Thymus (tissue), 14 donors: Measurements from ENCODE around the gene ALDH18A1. TPM values are rescaled to one million over a fixed set of nuclear protein-coding genes. Genes with fewer than 3 reads are reported as not detected.

Experiments
- DNase-seq, 9 donors: peaks; one replicate each; pipeline ENCODE4 v3.0.0-alpha.2; 2013; ENCODE audit warnings: low spot score in 9 of 9, low read depth in 6 of 9, missing footprints in 1 of 9
- H3K27ac ChIP-seq, 2 donors: one replicate each; pipeline ENCODE4 v1.5.1; 2013; ENCODE audit warnings: control low read depth in 1 of 2, low read depth in 1 of 2, low read length in 1 of 2, mild to moderate bottlenecking in 1 of 2, moderate library complexity in 1 of 2
- H3K27me3 ChIP-seq, 2 donors: one replicate each; pipeline ENCODE4 v1.5.1; 2013; ENCODE audit warnings: low read length in 1 of 2; ENCODE audit not compliant: control insufficient read depth in 2 of 2, insufficient read depth in 1 of 2
- H3K36me3 ChIP-seq, 2 donors: one replicate each; pipeline ENCODE4 v1.5.1; 2013; ENCODE audit warnings: low read length in 1 of 2, mild to moderate bottlenecking in 1 of 2, moderate library complexity in 1 of 2; ENCODE audit not compliant: control insufficient read depth in 2 of 2, insufficient read depth in 2 of 2
- H3K4me1 ChIP-seq, 2 donors: one replicate each; pipeline ENCODE4 v1.5.1; 2013; ENCODE audit warnings: low read length in 2 of 2; ENCODE audit not compliant: control insufficient read depth in 2 of 2, insufficient read depth in 2 of 2
- H3K4me3 ChIP-seq, 2 donors: one replicate each; pipeline ENCODE4 v1.5.1; 2013; ENCODE audit warnings: low read length in 2 of 2, control low read depth in 1 of 2, mild to moderate bottlenecking in 1 of 2
- H3K9me3 ChIP-seq, 2 donors: one replicate each; pipeline ENCODE4 v1.5.1; 2013; ENCODE audit warnings: low read length in 1 of 2, mild to moderate bottlenecking in 1 of 2; ENCODE audit not compliant: control insufficient read depth in 2 of 2, insufficient read depth in 1 of 2
- WGBS: extraction: QIAGEN DNeasy Blood & Tissue Kit; methylation state at CpG from one replicate; pipeline ENCODE4 v1.1.7; 2013; 5-methylcytosine and 5-hydroxymethylcytosine counted together
- long read RNA-seq, 10 donors: transcript quantifications; one replicate each; lab custom pipeline, GENCODE V29; 2026
- polyA plus RNA-seq: library from polyadenylated mRNA; stranded (reverse); fragments of 200-250 nt; gene quantifications from one replicate; pipeline ENCODE4 v1.2.3, GENCODE V29; 2013
- total RNA-seq: library from RNA; stranded (reverse); fragments of 120-200 nt; gene quantifications from one replicate; pipeline ENCODE4 v1.2.4, GENCODE V29; 2013
- donor health status: healthy.

The ALDH18A1 gene
- total RNA-seq = 36.9 TPM
- 16.5 TPM for polyA plus RNA-seq
- long read RNA-seq, donor 1 = 0 reads
- long read RNA-seq, donor 2 = 0 reads
- long read RNA-seq, donor 3, transcript ALDH18A1-202 (18 exons, 3,359 nt) = major isoform, 8 of 8 reads
- long read RNA-seq, donor 3, partial matches to known transcripts = 0 of 8 reads
- long read RNA-seq, donor 3, other reads (novel, unspliced or antisense) = 0 of 8 reads
- long read RNA-seq, donor 4, partial matches to known transcripts = 0 of 2 reads
- long read RNA-seq, donor 4, other reads (novel, unspliced or antisense) = 0 of 2 reads
- long read RNA-seq, donor 5, transcript ALDH18A1-202 (18 exons, 3,359 nt) = major isoform, 13 of 19 reads
- long read RNA-seq, donor 5, partial matches to known transcripts = 6 of 19 reads
- long read RNA-seq, donor 5, other reads (novel, unspliced or antisense) = 0 of 19 reads
- long read RNA-seq, donor 6, partial matches to known transcripts = 0 of 5 reads
- long read RNA-seq, donor 6, other reads (novel, unspliced or antisense) = 0 of 5 reads
- long read RNA-seq, donor 7, partial matches to known transcripts = 0 of 6 reads
- long read RNA-seq, donor 7, other reads (novel, unspliced or antisense) = 0 of 6 reads
- long read RNA-seq, donor 8, partial matches to known transcripts = 0 of 2 reads
- long read RNA-seq, donor 8, other reads (novel, unspliced or antisense) = 0 of 2 reads
- long read RNA-seq, donor 9, transcript ALDH18A1-202 (18 exons, 3,359 nt) = major isoform, 5 of 5 reads
- long read RNA-seq, donor 9, partial matches to known transcripts = 0 of 5 reads
- long read RNA-seq, donor 9, other reads (novel, unspliced or antisense) = 0 of 5 reads
- long read RNA-seq, donor 10, transcript ALDH18A1-202 (18 exons, 3,359 nt) = major isoform, 5 of 10 reads
- long read RNA-seq, donor 10, partial matches to known transcripts = 5 of 10 reads
- long read RNA-seq, donor 10, other reads (novel, unspliced or antisense) = 0 of 10 reads

GRCh38 chr10:95656291-95657164 is at the start of gene ALDH18A1:
TSS of gene ALDH18A1 (minus strand) at chr10:95656711. CDS start at chr10:95653377, 3,334 bp downstream.
- peak within 1 kb of the TSS; percentile 21 to 23 for H3K27ac ChIP-seq
- H3K27me3 ChIP-seq = no peaks in the 10 kb centered on the region
- H3K9me3 ChIP-seq = no peaks in the 10 kb centered on the region
- peak; percentile 66 to 94 (median 83) for DNase-seq
- WGBS = under 1% methylated on average over 82 of the region's 83 CpGs
- peak within 1 kb of the TSS; percentile 63 to 79 for H3K4me3 ChIP-seq
- H3K36me3 ChIP-seq = peaks cover 0 to 3% of the 10 kb centered on the region in 2 donors
- peaks cover 4 to 5% of the 10 kb centered on the region in 2 donors for H3K4me1 ChIP-seq

- Histone ChIP-seq H3K36me3 (no peaks in the 10 kb centered on the region), H3K4me3 (no peak overlapping the region), H3K27ac (no peak overlapping the region), H3K9me3 (no peaks in the 10 kb centered on the region), H3K27me3 (no peaks in the 10 kb centered on the region), H3K4me1 (no peaks in the 10 kb centered on the region)
- 50% methylated on average over 2 of the region's 2 CpGs for WGBS
- no peak for DNase-seq
Measured at GRCh38 chr10:95698415-95698814, 41.9 kb upstream of the ALDH18A1 start.

- Histone ChIP-seq H3K27me3 (no peaks in the 10 kb centered on the region), H3K4me1 (peaks cover 5 to 8% of the 10 kb centered on the region in 2 donors), H3K36me3 (no peaks in the 10 kb centered on the region), H3K27ac (no peak overlapping the region), H3K4me3 (no peak overlapping the region), H3K9me3 (no peaks in the 10 kb centered on the region)
- 53% methylated on average over 3 of the region's 3 CpGs for WGBS
- DNase-seq = peak in 1 of 9 donors; percentile 15
Measured at GRCh38 chr10:95697429-95697828, 40.9 kb upstream of the ALDH18A1 start.

- Histone ChIP-seq H3K9me3 (no peaks in the 10 kb centered on the region), H3K27ac (no peak overlapping the region), H3K36me3 (no peaks in the 10 kb centered on the region), H3K27me3 (no peaks in the 10 kb centered on the region), H3K4me1 (peaks cover 5 to 8% of the 10 kb centered on the region in 2 donors), H3K4me3 (no peak overlapping the region)
- WGBS = 98% methylated on average over 18 of the region's 18 CpGs
- DNase-seq = no peak
Measured at GRCh38 chr10:95694665-95695064, 38.2 kb upstream of the ALDH18A1 start.

GRCh38 chr10:95693668-95694534 is 37.4 kb upstream of the ALDH18A1 start, which contains the start of gene TCTN3:
TSS of gene TCTN3 (minus strand) at chr10:95693927. CDS start at chr10:95693899, 28 bp downstream.
- peak; percentile 97 to 100 (median 99) for DNase-seq
- Histone ChIP-seq H3K27me3 (no peaks in the 10 kb centered on the region), H3K4me1 (peaks cover 5 to 8% of the 10 kb centered on the region in 2 donors), H3K36me3 (no peaks in the 10 kb centered on the region), H3K27ac (peak within 1 kb of the TSS; percentile 33 to 73), H3K4me3 (peak within 1 kb of the TSS; percentile 69 to 80), H3K9me3 (no peaks in the 10 kb centered on the region)
- under 1% methylated on average over 53 of the region's 53 CpGs for WGBS

GRCh38 chr10:95693071-95693667 is 36.7 kb upstream of the ALDH18A1 start:
- peaks cover 5 to 8% of the 10 kb centered on the region in 2 donors for H3K4me1 ChIP-seq
- no peaks in the 10 kb centered on the region for H3K9me3 ChIP-seq
- no peaks in the 10 kb centered on the region for H3K36me3 ChIP-seq
- peak overlapping the region; percentile 69 to 80 for H3K4me3 ChIP-seq
- no peaks in the 10 kb centered on the region for H3K27me3 ChIP-seq
- DNase-seq = peak in 3 of 9 donors; percentile 1 to 8 (median 7)
- 22% methylated on average over 15 of the region's 15 CpGs for WGBS
- H3K27ac ChIP-seq = peak overlapping the region; percentile 33 to 73

GRCh38 chr10:95691281-95691680 is 34.8 kb upstream of the ALDH18A1 start:
- WGBS = 92% methylated on average over 2 of the region's 2 CpGs
- H3K4me1 ChIP-seq = peaks cover 5 to 8% of the 10 kb centered on the region in 2 donors
- H3K27ac ChIP-seq = no peak overlapping the region
- peaks cover 3 to 11% of the 10 kb centered on the region in 2 donors for H3K36me3 ChIP-seq
- H3K9me3 ChIP-seq = no peaks in the 10 kb centered on the region
- no peak for DNase-seq
- no peaks in the 10 kb centered on the region for H3K27me3 ChIP-seq
- H3K4me3 ChIP-seq = no peak overlapping the region
